Omental fat pad (tissue), 4 donors: ENCODE results near the gene SOS2. TPM values are rescaled to one million over a fixed set of nuclear protein-coding genes. Genes with fewer than 3 reads are reported as not detected.

Source experiments
- ATAC-seq: fragments of 150-250 bp; one replicate; pipeline ENCODE4 v1.9.1; 2016; ENCODE audit warnings: mild to moderate bottlenecking, moderate library complexity; ENCODE audit not compliant: low FRiP score
- DNase-seq: peaks from one replicate; pipeline ENCODE4 v3.0.0-alpha.2; 2019; ENCODE audit warnings: low spot score
- small RNA-seq: library from RNA; depleted of rRNA; stranded (forward); fragments of <200 nt; gene quantifications from one replicate; pipeline ENCODE3, GENCODE V24; 2016
- total RNA-seq, 4 donors: library from RNA; depleted of rRNA; stranded (reverse); fragments of >200 nt; gene quantifications; one replicate each; pipeline ENCODE4 v1.1.0, GENCODE V29; 2016
- TF ChIP-seq, protein P1 (sequence below), 3 donors: fragments of 450-650 bp; IDR thresholded peaks; one replicate each; pipeline ENCODE4 v1.5.1; 2016 to 2017; ENCODE audit warnings: antibody characterized with exemption in 3 of 3, mild to moderate bottlenecking in 3 of 3, moderate library complexity in 2 of 3

SOS2 gene
- total RNA-seq, 4 donors from 2014 or later, result 31.3 to 53.0 (median 32.2) TPM

DNA sequence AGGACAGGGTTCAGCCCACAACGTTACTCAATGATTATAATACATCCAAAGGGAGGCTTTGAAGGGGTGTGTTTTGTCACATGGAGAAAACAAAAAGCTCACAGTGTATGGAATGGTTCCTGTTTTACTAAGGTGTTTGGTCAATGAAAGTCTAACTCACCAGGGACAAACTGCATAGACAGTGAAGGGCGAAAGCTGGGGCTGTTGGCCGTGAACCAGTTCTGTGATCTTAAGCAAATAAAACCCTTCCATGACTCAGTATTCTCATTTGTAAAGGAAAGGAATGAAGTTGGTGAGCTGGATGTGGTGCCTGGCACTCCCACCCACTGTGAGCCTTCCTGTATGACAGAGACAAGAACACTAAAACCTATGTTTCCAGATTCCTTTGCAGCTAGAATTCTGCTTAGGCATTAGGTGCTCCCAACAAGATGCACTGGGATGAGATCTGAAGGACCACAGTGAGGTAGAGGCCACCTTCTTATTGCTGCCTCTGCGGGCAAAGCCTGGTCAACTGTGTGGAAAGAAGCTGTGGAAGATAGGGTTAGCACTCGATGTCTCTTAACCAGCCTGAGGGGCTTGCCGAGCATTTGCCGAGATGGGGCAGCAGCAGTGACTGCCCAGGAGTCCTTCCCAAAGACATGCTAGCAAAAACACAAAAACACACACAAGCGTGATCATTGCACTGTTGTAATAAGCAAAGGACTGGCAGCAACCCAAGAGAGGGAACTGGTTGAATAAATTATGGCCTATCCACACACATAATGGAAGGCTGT, 163.5 kb downstream of the SOS2 start:
- DNase-seq (no peak), ATAC-seq (no peak)
- TF ChIP-seq, protein P1, sequence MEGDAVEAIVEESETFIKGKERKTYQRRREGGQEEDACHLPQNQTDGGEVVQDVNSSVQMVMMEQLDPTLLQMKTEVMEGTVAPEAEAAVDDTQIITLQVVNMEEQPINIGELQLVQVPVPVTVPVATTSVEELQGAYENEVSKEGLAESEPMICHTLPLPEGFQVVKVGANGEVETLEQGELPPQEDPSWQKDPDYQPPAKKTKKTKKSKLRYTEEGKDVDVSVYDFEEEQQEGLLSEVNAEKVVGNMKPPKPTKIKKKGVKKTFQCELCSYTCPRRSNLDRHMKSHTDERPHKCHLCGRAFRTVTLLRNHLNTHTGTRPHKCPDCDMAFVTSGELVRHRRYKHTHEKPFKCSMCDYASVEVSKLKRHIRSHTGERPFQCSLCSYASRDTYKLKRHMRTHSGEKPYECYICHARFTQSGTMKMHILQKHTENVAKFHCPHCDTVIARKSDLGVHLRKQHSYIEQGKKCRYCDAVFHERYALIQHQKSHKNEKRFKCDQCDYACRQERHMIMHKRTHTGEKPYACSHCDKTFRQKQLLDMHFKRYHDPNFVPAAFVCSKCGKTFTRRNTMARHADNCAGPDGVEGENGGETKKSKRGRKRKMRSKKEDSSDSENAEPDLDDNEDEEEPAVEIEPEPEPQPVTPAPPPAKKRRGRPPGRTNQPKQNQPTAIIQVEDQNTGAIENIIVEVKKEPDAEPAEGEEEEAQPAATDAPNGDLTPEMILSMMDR (IDR thresholded peaks at IDR 0.05), result no peak

Small RNA genes within 50 kb of the gene (small RNA-seq; reads per million reads assigned to genes)
- gene RF00019, result not detected

Other genes with a start within 250 kb of the SOS2 start
- 1 to 10 TPM; 3.9 to 9.9 (median 7.7) TPM for gene VCPKMT, start 115.0 kb downstream of the SOS2 start, total RNA-seq
- 1 to 10 TPM; 2.3 to 6.2 (median 4.5) TPM for gene L2HGDH, start 80.7 kb upstream of the SOS2 start, total RNA-seq
- gene DMAC2L, start 80.7 kb upstream of the SOS2 start, total RNA-seq, result 10 to 100 TPM; 16.5 to 19.1 (median 17.4) TPM
- gene CDKL1, start 165.3 kb upstream of the SOS2 start, total RNA-seq, result 10 to 100 TPM; 27.7 to 44.3 (median 36.7) TPM